Measurements from ENCODE around the gene SMIM23.
A peak's percentile ranks its signal among the peaks of the same experiment; 100 is the strongest.

Gene SMIM23

GRCh38 chr5:171748720-171749119, 36.9 kb upstream of the SMIM23 start:
- no peaks in the 10 kb centered on the region for H3K27me3 ChIP-seq (ENCODE audit: insufficient read depth, low read length)
- H4K20me1 ChIP-seq (ENCODE audit: insufficient read depth, low read length), result no peaks in the 10 kb centered on the region
- H3K36me3 ChIP-seq (ENCODE audit: insufficient read depth, low read length), result no peaks in the 10 kb centered on the region
- no peak overlapping the region for H3K4me2 ChIP-seq (ENCODE audit: low read length)
- no peaks in the 10 kb centered on the region for H3K9me3 ChIP-seq (ENCODE audit: low read length)
- no peak for TF ChIP-seq EZH2 (IDR thresholded peaks at IDR 0.05; ENCODE audit: borderline replicate concordance, low read length)
- no peak for TF ChIP-seq CTCF (IDR thresholded peaks at IDR 0.05; ENCODE audit: low read length)
- no peaks in the 10 kb centered on the region for H3K9me2 ChIP-seq (ENCODE audit: low read depth, low read length)
- H3K4me3 ChIP-seq (ENCODE audit: low read depth, low read length, poor library complexity, severe bottlenecking), result no peak overlapping the region
- H3K9ac ChIP-seq (ENCODE audit: low read length), result no peak overlapping the region
- no peaks in the 10 kb centered on the region for H3K4me1 ChIP-seq (ENCODE audit: insufficient read depth, low read length, severe bottlenecking)
- H3K79me2 ChIP-seq (ENCODE audit: insufficient read depth, low read length), result no peaks in the 10 kb centered on the region
- no peak overlapping the region for H2AFZ ChIP-seq (ENCODE audit: low read length)
- H3K27ac ChIP-seq (ENCODE audit: low read depth, low read length, poor library complexity, severe bottlenecking), result no peak overlapping the region
- H3F3A ChIP-seq (ENCODE audit: insufficient read depth, low read length), result no peaks in the 10 kb centered on the region

DNA sequence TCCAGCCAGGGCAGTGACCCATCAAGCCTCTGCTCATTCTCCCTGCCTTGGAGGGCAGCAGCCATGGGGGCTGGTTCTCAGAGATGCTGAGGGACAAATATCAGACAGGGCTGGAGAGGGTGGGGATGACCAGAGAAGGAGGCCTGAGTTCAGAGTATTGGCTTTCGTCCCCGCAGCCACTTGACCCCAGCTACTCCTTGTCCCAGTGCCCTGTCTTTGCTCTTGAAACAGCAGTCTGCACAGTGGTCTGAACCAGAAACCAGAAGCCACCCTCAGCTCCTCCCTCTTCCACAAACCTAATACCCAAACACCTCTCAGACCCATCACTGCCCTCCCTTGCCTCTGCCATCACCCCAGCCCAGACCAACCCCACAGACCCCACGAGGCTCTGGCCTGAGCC, 36.3 kb upstream of the SMIM23 start:
- no peak overlapping the region for H3K4me2 ChIP-seq (ENCODE audit: low read length)
- no peaks in the 10 kb centered on the region for H3K79me2 ChIP-seq (ENCODE audit: insufficient read depth, low read length)
- no peak overlapping the region for H2AFZ ChIP-seq (ENCODE audit: low read length)
- no peaks in the 10 kb centered on the region for H4K20me1 ChIP-seq (ENCODE audit: insufficient read depth, low read length)
- H3K9me3 ChIP-seq (ENCODE audit: low read length), result no peaks in the 10 kb centered on the region
- H3K4me1 ChIP-seq (ENCODE audit: insufficient read depth, low read length, severe bottlenecking), result no peaks in the 10 kb centered on the region
- no peaks in the 10 kb centered on the region for H3K9me2 ChIP-seq (ENCODE audit: low read depth, low read length)
- no peak for TF ChIP-seq CTCF (IDR thresholded peaks at IDR 0.05; ENCODE audit: low read length)
- no peak for TF ChIP-seq EZH2 (IDR thresholded peaks at IDR 0.05; ENCODE audit: borderline replicate concordance, low read length)
- no peak overlapping the region for H3K4me3 ChIP-seq (ENCODE audit: low read depth, low read length, poor library complexity, severe bottlenecking)
- H3K27me3 ChIP-seq (ENCODE audit: insufficient read depth, low read length), result no peaks in the 10 kb centered on the region
- no peaks in the 10 kb centered on the region for H3K36me3 ChIP-seq (ENCODE audit: insufficient read depth, low read length)
- H3K9ac ChIP-seq (ENCODE audit: low read length), result no peak overlapping the region
- no peaks in the 10 kb centered on the region for H3F3A ChIP-seq (ENCODE audit: insufficient read depth, low read length)
- H3K27ac ChIP-seq (ENCODE audit: low read depth, low read length, poor library complexity, severe bottlenecking), result no peak overlapping the region

DNA sequence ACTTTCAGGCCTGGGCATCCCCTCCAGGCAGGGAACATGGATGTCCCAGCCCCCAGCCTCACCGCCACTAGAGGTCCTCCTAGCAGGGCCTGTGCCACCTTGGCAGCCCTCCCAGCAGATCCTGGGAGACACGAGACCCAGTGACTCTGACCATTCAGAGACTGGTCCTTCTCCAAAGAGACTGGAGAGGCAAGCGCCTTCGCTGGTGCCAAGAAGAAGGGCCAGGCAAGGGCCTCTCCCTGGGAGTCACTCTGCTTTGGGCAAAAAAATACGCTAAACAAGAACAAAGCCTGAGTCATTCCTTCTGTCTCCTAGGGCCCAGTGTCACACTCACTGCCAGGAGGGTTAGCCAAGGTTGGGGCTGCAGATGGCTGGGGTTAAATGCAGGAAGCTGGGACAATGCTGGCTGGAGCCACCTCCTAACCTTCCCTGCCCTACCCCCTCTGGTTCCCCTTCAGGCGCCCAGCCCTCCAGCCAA, 35.3 kb upstream of the SMIM23 start:
- H3K4me2 ChIP-seq (ENCODE audit: low read length), result no peak overlapping the region
- H2AFZ ChIP-seq (ENCODE audit: low read length), result no peak overlapping the region

More for the DNA sequence above, 35.3 kb upstream of the SMIM23 start:
- Histone ChIP-seq H3F3A (ENCODE audit: insufficient read depth, low read length) (no peaks in the 10 kb centered on the region), H3K27ac (ENCODE audit: low read depth, low read length, poor library complexity, severe bottlenecking) (no peak overlapping the region), H3K4me3 (ENCODE audit: low read depth, low read length, poor library complexity, severe bottlenecking) (no peak overlapping the region), H3K4me1 (ENCODE audit: insufficient read depth, low read length, severe bottlenecking) (no peaks in the 10 kb centered on the region), H3K9me2 (ENCODE audit: low read depth, low read length) (no peaks in the 10 kb centered on the region), H3K9ac (ENCODE audit: low read length) (no peak overlapping the region), H3K79me2 (ENCODE audit: insufficient read depth, low read length) (no peaks in the 10 kb centered on the region), H3K36me3 (ENCODE audit: insufficient read depth, low read length) (no peaks in the 10 kb centered on the region), H3K9me3 (ENCODE audit: low read length) (no peaks in the 10 kb centered on the region), H3K27me3 (ENCODE audit: insufficient read depth, low read length) (no peaks in the 10 kb centered on the region), H4K20me1 (ENCODE audit: insufficient read depth, low read length) (no peaks in the 10 kb centered on the region)
- TF ChIP-seq CTCF (IDR thresholded peaks at IDR 0.05; ENCODE audit: low read length) (peak; percentile 37; the same call in 1 of the 2 replicates), EZH2 (IDR thresholded peaks at IDR 0.05; ENCODE audit: borderline replicate concordance, low read length) (no peak)
